ENCODE measurements around the gene URB1.

- TF ChIP-seq GATA2 (IDR thresholded peaks at IDR 0.05; ENCODE audit: low read depth, low read length) (no peak), GATA3 (IDR thresholded peaks at IDR 0.05; ENCODE audit: low read depth, low read length) (no peak)
These were observed 3.3 kb downstream of the URB1 start for GRCh38 chr21:32389337-32390015.

Measured in SH-SY5Y (cell line).